ENCODE results near the gene GCNA.

- TF ChIP-seq, protein P1, sequence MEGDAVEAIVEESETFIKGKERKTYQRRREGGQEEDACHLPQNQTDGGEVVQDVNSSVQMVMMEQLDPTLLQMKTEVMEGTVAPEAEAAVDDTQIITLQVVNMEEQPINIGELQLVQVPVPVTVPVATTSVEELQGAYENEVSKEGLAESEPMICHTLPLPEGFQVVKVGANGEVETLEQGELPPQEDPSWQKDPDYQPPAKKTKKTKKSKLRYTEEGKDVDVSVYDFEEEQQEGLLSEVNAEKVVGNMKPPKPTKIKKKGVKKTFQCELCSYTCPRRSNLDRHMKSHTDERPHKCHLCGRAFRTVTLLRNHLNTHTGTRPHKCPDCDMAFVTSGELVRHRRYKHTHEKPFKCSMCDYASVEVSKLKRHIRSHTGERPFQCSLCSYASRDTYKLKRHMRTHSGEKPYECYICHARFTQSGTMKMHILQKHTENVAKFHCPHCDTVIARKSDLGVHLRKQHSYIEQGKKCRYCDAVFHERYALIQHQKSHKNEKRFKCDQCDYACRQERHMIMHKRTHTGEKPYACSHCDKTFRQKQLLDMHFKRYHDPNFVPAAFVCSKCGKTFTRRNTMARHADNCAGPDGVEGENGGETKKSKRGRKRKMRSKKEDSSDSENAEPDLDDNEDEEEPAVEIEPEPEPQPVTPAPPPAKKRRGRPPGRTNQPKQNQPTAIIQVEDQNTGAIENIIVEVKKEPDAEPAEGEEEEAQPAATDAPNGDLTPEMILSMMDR (IDR thresholded peaks at IDR 0.05) = no peak; the same call in 1 of the 2 replicates
- TF ChIP-seq EP300 (IDR thresholded peaks at IDR 0.05; ENCODE audit: borderline replicate concordance in 1 of 2, low read depth in 1 of 2, low read length in 1 of 2) = no peak
Observed at GRCh38 chrX:71563921-71564320, 14.3 kb upstream of the GCNA start.
